Measurements from ENCODE around the gene ARVCF. TPM values are rescaled to one million over a fixed set of nuclear protein-coding genes. Genes with fewer than 3 reads are reported as not detected.
"Not testable (repeated sequence)": the region's sequence is repeated elsewhere in the genome, so short reads cannot be mapped to it uniquely, and the experiment has no call there.

Gene ARVCF
- total RNA-seq, 1 experiment from 2014 or later, result 12.0 TPM

- Mint-ChIP-seq H3K4me1 (ENCODE audit: low read depth, unreplicated experiment) (peaks cover 7% of the 10 kb centered on the region), H3K27me3 (ENCODE audit: insufficient read depth, unreplicated experiment) (no peaks in the 10 kb centered on the region), H3K9me3 (ENCODE audit: unreplicated experiment) (peaks cover 28% of the 10 kb centered on the region), H3K36me3 (ENCODE audit: insufficient read depth, unreplicated experiment) (peaks cover 46% of the 10 kb centered on the region), H3K27ac (ENCODE audit: unreplicated experiment) (peak overlapping the region; percentile 50), H3K4me3 (ENCODE audit: unreplicated experiment) (no peak overlapping the region)
- H3K36me3 ChIP-seq (ENCODE audit: control insufficient read depth, insufficient read depth, low read length), result no peaks in the 10 kb centered on the region
- peaks cover 11% of the 10 kb centered on the region for H3K4me1 ChIP-seq
- intact Hi-C loops (cut with micrococcal nuclease; ENCODE audit: unreplicated experiment), result no loop called here
- peaks cover 4% of the 10 kb centered on the region; the same call in 1 of the 2 replicates for H3K9me3 ChIP-seq
- BruUV-seq (replicated peaks), result no TSS peak
- POLR2A ChIA-PET, result no interaction called here
- H3K27me3 ChIP-seq (replicated peaks; ENCODE audit: control insufficient read depth, insufficient read depth, low read length), result no peaks in the 10 kb centered on the region
- no peak for TF ChIP-seq CTCF (IDR thresholded peaks at IDR 0.05; ENCODE audit: insufficient read depth in 1 of 2, low read depth in 1 of 2, low read length in 1 of 2, severe bottlenecking in 1 of 2, unreplicated experiment in 1 of 2)
- CTCF ChIA-PET, result no interaction called here
- no peak overlapping the region for H3K4me3 ChIP-seq (ENCODE audit: low read depth, low read length)
- no peak for DNase-seq
Observed at GRCh38 chr22:19937616-19938473, 78.8 kb downstream of the ARVCF start.

GRCh38 chr22:19936513-19936912 is 80.1 kb downstream of the ARVCF start:
- H3K27ac Mint-ChIP-seq (ENCODE audit: unreplicated experiment), result peak overlapping the region; percentile 30
- ChIA-PET POLR2A (no interaction called here), CTCF (no interaction called here)
- H3K27me3 Mint-ChIP-seq (ENCODE audit: insufficient read depth, unreplicated experiment), result no peaks in the 10 kb centered on the region
- no peaks in the 10 kb centered on the region for H3K27me3 ChIP-seq (replicated peaks; ENCODE audit: control insufficient read depth, insufficient read depth, low read length)
- no peak overlapping the region for H3K4me3 ChIP-seq (ENCODE audit: low read depth, low read length)
- peaks cover 28% of the 10 kb centered on the region for H3K9me3 Mint-ChIP-seq (ENCODE audit: unreplicated experiment)
- no peak for DNase-seq
- H3K36me3 ChIP-seq (ENCODE audit: control insufficient read depth, insufficient read depth, low read length), result no peaks in the 10 kb centered on the region
- peaks cover 4% of the 10 kb centered on the region; the same call in 1 of the 2 replicates for H3K9me3 ChIP-seq
- no peak overlapping the region for H3K4me3 Mint-ChIP-seq (ENCODE audit: unreplicated experiment)
- peaks cover 46% of the 10 kb centered on the region for H3K36me3 Mint-ChIP-seq (ENCODE audit: insufficient read depth, unreplicated experiment)
- H3K4me1 Mint-ChIP-seq (ENCODE audit: low read depth, unreplicated experiment), result peaks cover 7% of the 10 kb centered on the region
- intact Hi-C loops (cut with micrococcal nuclease; ENCODE audit: unreplicated experiment), result no loop called here
- no TSS peak for BruUV-seq (replicated peaks)
- peaks cover 7% of the 10 kb centered on the region; the same call in 1 of the 2 replicates for H3K4me1 ChIP-seq
- no peak for TF ChIP-seq CTCF (IDR thresholded peaks at IDR 0.05; ENCODE audit: insufficient read depth in 1 of 2, low read depth in 1 of 2, low read length in 1 of 2, severe bottlenecking in 1 of 2, unreplicated experiment in 1 of 2)

GRCh38 chr22:19935123-19935718 is 81.4 kb downstream of the ARVCF start:
- H3K4me3 ChIP-seq (ENCODE audit: low read depth, low read length); intact Hi-C loops (cut with micrococcal nuclease; ENCODE audit: unreplicated experiment); H3K4me3 Mint-ChIP-seq (ENCODE audit: unreplicated experiment); H3K4me1 ChIP-seq; H3K27me3 ChIP-seq (replicated peaks; ENCODE audit: control insufficient read depth, insufficient read depth, low read length); POLR2A ChIA-PET; CTCF ChIA-PET; H3K9me3 ChIP-seq; H3K4me1 Mint-ChIP-seq (ENCODE audit: low read depth, unreplicated experiment); H3K36me3 ChIP-seq (ENCODE audit: control insufficient read depth, insufficient read depth, low read length); BruUV-seq (replicated peaks); H3K27me3 Mint-ChIP-seq (ENCODE audit: insufficient read depth, unreplicated experiment); H3K27ac Mint-ChIP-seq (ENCODE audit: unreplicated experiment): not testable (repeated sequence)
- Mint-ChIP-seq H3K9me3 (ENCODE audit: unreplicated experiment) (peaks cover 28% of the 10 kb centered on the region), H3K36me3 (ENCODE audit: insufficient read depth, unreplicated experiment) (peaks cover 46% of the 10 kb centered on the region)
- peak in 1 of 2 experiments; percentile 52 for DNase-seq

Data from Caco-2 (cell line).